SK-MEL-5 (cell line): Measurements from ENCODE around the gene CASD1. TPM values are rescaled to one million over a fixed set of nuclear protein-coding genes. Genes with fewer than 3 reads are reported as not detected.

Experiments used
- small RNA-seq, 2 experiments: library from RNA; depleted of rRNA; stranded (forward); fragments of <200 nt; gene quantifications; one replicate each; pipeline ENCODE3, GENCODE V24; 2014
- total RNA-seq: library from RNA; depleted of rRNA; stranded (reverse); fragments of >200 nt; shearing (Covaris generic); gene quantifications from 2 replicates; pipeline ENCODE4 v1.2.3, GENCODE V29; 2014; rRNA removed

The CASD1 gene
- total RNA-seq, 1 experiment from 2014 or later, result 19.9 TPM

Small RNA genes lying within 50 kb of the gene (small RNA-seq; reads per million reads assigned to genes)
- gene RNU6-1328P, result 0 reads per million in 2 experiments

Other genes starting within 250 kb of the CASD1 start
- 0.05 TPM in 2 replicates for gene COL1A2, start 114.9 kb upstream of the CASD1 start, total RNA-seq
- gene SGCE, start 146.3 kb downstream of the CASD1 start, total RNA-seq, result 69.9 and 76.4 TPM in 2 replicates